Measurements from ENCODE around the gene NRROS. TPM values are rescaled to one million over a fixed set of nuclear protein-coding genes. Genes with fewer than 3 reads are reported as not detected.
A peak's percentile ranks its signal among the peaks of the same experiment; 100 is the strongest.
"Not testable (repeated sequence)": the region's sequence is repeated elsewhere in the genome, so short reads cannot be mapped to it uniquely, and the experiment has no call there.

NRROS gene
- 1 to 10 TPM; 1.9 to 3.0 (median 2.6) TPM for total RNA-seq
- 1 to 10 TPM in 1 of 3 donors, under 1 TPM in 2; 0.83 to 1.7 (median 0.83) TPM for polyA plus RNA-seq
- long read RNA-seq, donor 1, partial matches to known transcripts = 0 of 1 reads
- long read RNA-seq, donor 1, other reads (novel, unspliced or antisense) = 0 of 1 reads
- long read RNA-seq, donor 2, partial matches to known transcripts = 0 of 1 reads
- long read RNA-seq, donor 2, other reads (novel, unspliced or antisense) = 0 of 1 reads

DNA sequence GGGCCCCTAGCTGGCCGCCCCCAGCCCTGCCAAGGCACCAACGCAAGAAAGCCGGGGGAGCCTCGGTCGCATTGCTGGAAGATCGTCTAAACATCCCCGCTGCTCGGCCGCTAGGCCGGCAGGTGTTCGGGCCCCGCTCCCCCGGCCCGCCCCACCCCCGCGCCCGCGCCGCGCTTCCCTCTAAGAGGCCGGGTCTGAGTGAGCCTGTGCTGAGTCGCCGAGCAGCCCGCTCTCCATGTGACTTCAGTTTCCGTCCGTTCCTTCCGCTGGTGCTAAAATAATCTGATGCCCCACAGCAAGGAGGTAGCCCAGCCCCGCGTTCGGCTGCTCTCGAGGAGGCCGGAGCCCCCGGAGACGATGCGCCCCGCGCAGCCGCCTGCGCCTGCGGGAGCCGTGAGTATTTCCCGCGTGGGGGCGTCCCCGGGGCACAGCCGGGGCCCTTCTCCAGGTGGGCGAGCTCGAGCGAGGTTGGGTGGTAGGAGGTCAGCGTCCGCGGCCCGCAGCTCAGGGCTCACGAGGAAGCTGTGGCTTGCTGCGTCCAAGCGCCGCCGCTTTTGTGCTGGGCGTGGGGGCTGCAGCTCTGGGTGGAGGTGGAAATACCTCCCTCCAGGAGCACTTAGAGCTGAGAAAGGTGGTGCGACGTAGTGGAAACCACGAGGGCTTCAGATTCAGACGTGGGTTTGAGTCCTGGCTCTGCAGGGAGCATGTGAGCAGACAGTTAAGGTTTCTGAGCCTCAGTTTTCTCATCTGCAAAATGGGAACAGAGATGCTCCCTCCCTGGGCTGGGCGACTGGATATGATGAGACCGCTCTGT, at the start of gene NRROS:
Gene NRROS (plus strand): TSS at position 212 of the 814 bp plus-strand sequence. CDS start 14,846 bp downstream, outside the sequence.
- ATAC-seq = peak; percentile 76 to 86 (median 78)
- Histone ChIP-seq H3K4me1 (no peaks in the 10 kb centered on the region), H3K9me3 (no peaks in the 10 kb centered on the region), H3K4me3 (peak within 1 kb of the TSS; percentile 73), H3K27ac (peak within 1 kb of the TSS; percentile 46), H3K36me3 (ENCODE audit: insufficient read depth in 1 of 2, low read depth in 1 of 2) (no peaks in the 10 kb centered on the region), H3K27me3 (ENCODE audit: insufficient read depth in 3 of 3, low read length in 2 of 3) (peaks cover 0 to 41% (median 5%) of the 10 kb centered on the region in 3 donors)
- TF ChIP-seq, protein P1, sequence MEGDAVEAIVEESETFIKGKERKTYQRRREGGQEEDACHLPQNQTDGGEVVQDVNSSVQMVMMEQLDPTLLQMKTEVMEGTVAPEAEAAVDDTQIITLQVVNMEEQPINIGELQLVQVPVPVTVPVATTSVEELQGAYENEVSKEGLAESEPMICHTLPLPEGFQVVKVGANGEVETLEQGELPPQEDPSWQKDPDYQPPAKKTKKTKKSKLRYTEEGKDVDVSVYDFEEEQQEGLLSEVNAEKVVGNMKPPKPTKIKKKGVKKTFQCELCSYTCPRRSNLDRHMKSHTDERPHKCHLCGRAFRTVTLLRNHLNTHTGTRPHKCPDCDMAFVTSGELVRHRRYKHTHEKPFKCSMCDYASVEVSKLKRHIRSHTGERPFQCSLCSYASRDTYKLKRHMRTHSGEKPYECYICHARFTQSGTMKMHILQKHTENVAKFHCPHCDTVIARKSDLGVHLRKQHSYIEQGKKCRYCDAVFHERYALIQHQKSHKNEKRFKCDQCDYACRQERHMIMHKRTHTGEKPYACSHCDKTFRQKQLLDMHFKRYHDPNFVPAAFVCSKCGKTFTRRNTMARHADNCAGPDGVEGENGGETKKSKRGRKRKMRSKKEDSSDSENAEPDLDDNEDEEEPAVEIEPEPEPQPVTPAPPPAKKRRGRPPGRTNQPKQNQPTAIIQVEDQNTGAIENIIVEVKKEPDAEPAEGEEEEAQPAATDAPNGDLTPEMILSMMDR (IDR thresholded peaks at IDR 0.05) = no peak
- intact Hi-C loops (cut with DNase I) = loop anchor here in 1 of 2 donors (10.0 kb wide), 1 partner anchor 105 kb away; no protein-coding TSS in a partner anchor
- DNase-seq = peak; percentile 56 to 74
- WGBS, 3 donors = 7 to 9% (median 9%) methylated on average over 61 to 65 of the region's 65 CpGs

DNA sequence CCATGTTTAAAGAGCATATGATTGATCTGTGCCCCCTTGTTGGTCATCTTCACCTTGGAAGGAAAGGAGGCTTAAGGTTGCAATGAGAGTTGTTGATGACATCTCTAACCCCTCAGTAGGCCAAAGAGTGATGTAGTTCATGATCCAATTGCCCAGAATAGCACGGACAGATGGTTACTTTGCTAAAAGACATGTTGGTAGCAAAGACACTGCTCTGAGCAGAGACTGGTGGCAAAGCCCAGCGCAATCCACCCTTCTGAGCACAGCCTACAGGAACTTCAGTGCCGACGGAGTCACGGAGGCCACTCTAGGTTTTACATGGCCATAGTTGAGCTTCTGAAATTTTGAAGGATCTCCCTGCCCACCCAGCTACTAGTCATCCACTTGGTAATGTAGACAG, 49.2 kb upstream of the NRROS start:
- H3K27ac ChIP-seq = no peak overlapping the region

DNA sequence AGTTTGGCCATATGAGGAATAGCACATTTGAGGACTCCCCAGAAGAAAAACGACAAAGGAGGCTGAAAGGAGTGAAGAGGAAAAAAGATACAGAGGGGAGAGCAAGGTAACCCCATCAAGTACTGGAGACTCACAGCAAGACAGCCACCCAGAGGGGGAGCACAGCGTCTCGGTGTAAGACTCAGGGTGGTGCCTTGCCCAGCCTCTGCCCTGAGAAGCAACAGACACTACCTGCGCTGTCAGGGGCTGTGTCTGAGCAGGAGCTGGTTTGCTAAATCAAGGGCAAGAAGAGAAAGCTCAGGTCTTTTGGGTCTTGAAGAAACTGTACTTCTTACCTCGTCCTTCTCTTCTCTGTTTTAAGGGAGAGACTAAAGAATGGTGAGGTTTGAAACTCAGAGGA, 43.1 kb upstream of the NRROS start:
- intact Hi-C loops (cut with DNase I) = no loop called here
- 47 to 53% (median 50%) methylated on average over 5 of the region's 5 CpGs for WGBS, 3 donors
- TF ChIP-seq, protein P1 (IDR thresholded peaks at IDR 0.05) = no peak
- DNase-seq (no peak), ATAC-seq (no peak)
- Histone ChIP-seq H3K36me3 (ENCODE audit: insufficient read depth in 1 of 2, low read depth in 1 of 2) (no peaks in the 10 kb centered on the region), H3K27ac (no peak overlapping the region), H3K4me3 (no peak overlapping the region), H3K9me3 (no peaks in the 10 kb centered on the region), H3K4me1 (no peaks in the 10 kb centered on the region), H3K27me3 (ENCODE audit: insufficient read depth in 3 of 3, low read length in 2 of 3) (no peaks in the 10 kb centered on the region)

More for the DNA sequence above, 49.2 kb upstream of the NRROS start:
- Histone ChIP-seq H3K36me3 (ENCODE audit: insufficient read depth in 1 of 2, low read depth in 1 of 2) (peaks cover 0 to 15% of the 10 kb centered on the region in 2 donors), H3K9me3 (no peaks in the 10 kb centered on the region), H3K27me3 (ENCODE audit: insufficient read depth in 3 of 3, low read length in 2 of 3) (no peaks in the 10 kb centered on the region), H3K4me3 (no peak overlapping the region), H3K4me1 (peaks cover 7% of the 10 kb centered on the region)
- DNase-seq = no peak
- TF ChIP-seq, protein P1 (IDR thresholded peaks at IDR 0.05) = no peak
- ATAC-seq = peak in 2 of 4 donors; percentile 95 to 97
- WGBS, 3 donors = 49 to 91% (median 89%) methylated on average over 5 of the region's 5 CpGs
- intact Hi-C loops (cut with DNase I) = no loop called here

DNA sequence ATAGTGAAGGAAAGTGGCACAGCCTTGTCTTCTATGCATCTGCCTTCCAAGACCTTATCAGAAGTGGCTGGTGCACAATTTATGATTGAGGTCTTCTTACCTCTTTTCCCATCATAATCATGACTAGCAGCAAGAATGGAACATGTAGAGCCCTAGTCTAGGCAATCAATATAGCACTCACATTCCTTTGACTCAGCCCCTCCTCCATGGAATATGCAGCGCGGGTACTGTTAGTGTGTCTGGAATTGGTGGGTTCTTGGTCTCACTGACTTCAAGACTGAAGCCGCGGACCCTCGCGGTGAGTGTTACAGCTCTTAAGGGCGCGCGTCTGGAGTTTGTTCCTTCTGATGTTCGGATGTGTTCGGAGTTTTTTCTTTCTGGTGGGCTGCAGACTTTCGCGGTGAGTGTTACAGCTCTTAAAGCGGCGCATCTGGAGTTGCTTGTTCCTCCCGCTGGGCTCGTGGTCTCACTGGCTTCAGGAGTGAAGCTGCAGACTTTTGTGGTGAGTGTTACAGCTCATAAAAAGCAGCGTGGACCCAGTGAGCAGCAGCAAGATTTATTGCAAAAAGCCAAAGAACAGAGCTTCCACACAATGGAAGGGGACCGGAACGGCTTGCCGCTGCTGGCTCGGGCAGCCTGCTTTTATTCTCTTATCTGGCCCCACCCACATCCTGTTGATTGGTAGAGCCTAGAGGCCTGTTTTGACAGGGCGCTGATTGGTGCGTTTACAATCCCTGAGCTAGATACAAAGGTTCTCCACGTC, 41.3 kb upstream of the NRROS start:
- H3K4me1 ChIP-seq, H3K9me3 ChIP-seq: not testable (repeated sequence)

More for the DNA sequence above, 41.3 kb upstream of the NRROS start:
- H3K4me3 ChIP-seq; H3K36me3 ChIP-seq (ENCODE audit: insufficient read depth in 1 of 2, low read depth in 1 of 2); ATAC-seq; DNase-seq; intact Hi-C loops (cut with DNase I); H3K27me3 ChIP-seq (ENCODE audit: insufficient read depth in 3 of 3, low read length in 2 of 3); H3K27ac ChIP-seq: not testable (repeated sequence)
- 45 to 60% (median 50%) methylated on average over 25 of the region's 25 CpGs for WGBS, 3 donors
